Neuronal stem cell (in vitro differentiated cells): ENCODE data around the gene PDZD2.
A peak's percentile ranks its signal among the peaks of the same experiment; 100 is the strongest.

ENCODE experiments used
- DNase-seq: peaks from one replicate; pipeline ENCODE4 v3.0.0-alpha.2; 2013; ENCODE audit warnings: low spot score
- H2AFZ ChIP-seq: one replicate; pipeline ENCODE4 v1.6.1; 2013; ENCODE audit warnings: mild to moderate bottlenecking, low read length, inconsistent platforms
- H2AK5ac ChIP-seq: 2 replicates; pipeline ENCODE4 v1.6.1; 2013; ENCODE audit warnings: low read depth, mild to moderate bottlenecking, inconsistent platforms, low read length, moderate library complexity, mixed read lengths
- H2BK120ac ChIP-seq: 2 replicates; pipeline ENCODE4 v1.6.1; 2013; ENCODE audit warnings: low read depth, mild to moderate bottlenecking, inconsistent platforms, low read length, moderate library complexity, mixed read lengths
- H2BK12ac ChIP-seq: one replicate; pipeline ENCODE4 v1.6.1; 2013; ENCODE audit warnings: low read length, inconsistent platforms
- H2BK15ac ChIP-seq: 2 replicates; pipeline ENCODE4 v1.6.1; 2013; ENCODE audit warnings: mild to moderate bottlenecking, low read length, inconsistent platforms, mixed read lengths
- H2BK5ac ChIP-seq: one replicate; pipeline ENCODE4 v1.6.1; 2013; ENCODE audit warnings: inconsistent platforms, mild to moderate bottlenecking, low read length, moderate library complexity
- H3K14ac ChIP-seq: one replicate; pipeline ENCODE4 v1.6.1; 2013; ENCODE audit warnings: low read length, inconsistent platforms
- H3K18ac ChIP-seq: 2 replicates; pipeline ENCODE4 v1.6.1; 2013; ENCODE audit warnings: low read length, inconsistent platforms
- H3K23ac ChIP-seq: 2 replicates; pipeline ENCODE4 v1.6.1; 2013; ENCODE audit warnings: low read depth, mild to moderate bottlenecking, mixed read lengths, low read length, inconsistent platforms; ENCODE audit not compliant: poor library complexity
- H3K27ac ChIP-seq: replicated peaks from 3 replicates; pipeline ENCODE4 v1.5.1; 2013; ENCODE audit warnings: low read length, inconsistent platforms
- H3K27me3 ChIP-seq, 3 experiments: 2 replicates each; pipeline ENCODE4 v1.6.1; 2013; ENCODE audit warnings: low read length in 3 of 3, mild to moderate bottlenecking in 2 of 3, inconsistent platforms in 1 of 3, low read depth in 1 of 3, mixed read lengths in 1 of 3, moderate library complexity in 1 of 3; ENCODE audit not compliant: control insufficient read depth in 3 of 3, insufficient read depth in 3 of 3
- H3K36me3 ChIP-seq, 2 donors: replicated peaks in 1 of 2; 2 replicates each; pipeline ENCODE4 v1.6.1; 2013; ENCODE audit warnings: low read length in 2 of 2; ENCODE audit not compliant: control insufficient read depth in 2 of 2, insufficient read depth in 2 of 2
- H3K4ac ChIP-seq: 2 replicates; pipeline ENCODE4 v1.6.1; 2013; ENCODE audit warnings: inconsistent platforms, mild to moderate bottlenecking, low read length, moderate library complexity
- H3K4me1 ChIP-seq, 2 donors: 1 replicate in 1 of 2; 2 replicates in 1 of 2; pipeline ENCODE4 v1.6.1; 2013; ENCODE audit warnings: low read length in 2 of 2, low read depth in 1 of 2; ENCODE audit not compliant: control insufficient read depth in 2 of 2, insufficient read depth in 1 of 2
- H3K4me2 ChIP-seq: one replicate; pipeline ENCODE4 v1.6.1; 2013; ENCODE audit warnings: mild to moderate bottlenecking, low read length, inconsistent platforms; ENCODE audit not compliant: insufficient read depth, poor library complexity, severe bottlenecking
- H3K4me3 ChIP-seq, 2 donors: 2 replicates each; pipeline ENCODE4 v1.5.1; 2013; ENCODE audit warnings: low read length in 2 of 2, mild to moderate bottlenecking in 2 of 2, inconsistent platforms in 1 of 2, moderate library complexity in 1 of 2
- H3K79me1 ChIP-seq: one replicate; pipeline ENCODE4 v1.6.1; 2013; ENCODE audit warnings: low read depth, mild to moderate bottlenecking, inconsistent platforms, low read length, moderate library complexity
- H3K9ac ChIP-seq: one replicate; pipeline ENCODE4 v1.6.1; 2013; ENCODE audit warnings: mild to moderate bottlenecking, low read depth, low read length, inconsistent platforms; ENCODE audit not compliant: poor library complexity
- H3K9me3 ChIP-seq, 2 donors: replicated peaks in 1 of 2; 2 replicates each; pipeline versions ENCODE3 to v1.6.1; 2013; ENCODE audit warnings: low read length in 2 of 2, mild to moderate bottlenecking in 2 of 2, inconsistent platforms in 1 of 2, low read depth in 1 of 2, mixed read lengths in 1 of 2, moderate library complexity in 1 of 2; ENCODE audit not compliant: control insufficient read depth in 2 of 2, insufficient read depth in 1 of 2
- H4K8ac ChIP-seq: one replicate; pipeline ENCODE4 v1.6.1; 2013; ENCODE audit warnings: low read depth, mild to moderate bottlenecking, inconsistent platforms, low read length, moderate library complexity
- H4K91ac ChIP-seq: one replicate; pipeline ENCODE4 v1.6.1; 2013; ENCODE audit warnings: low read length, low read depth, mild to moderate bottlenecking, inconsistent platforms; ENCODE audit not compliant: poor library complexity
- WGBS, 2 donors: extraction: QIAGEN DNeasy Blood & Tissue Kit; methylation state at CpG; one replicate each; pipeline ENCODE4 v1.1.7; 2013; ENCODE audit warnings: missing lambda C conversion rate in 2 of 2, mixed read lengths in 1 of 2; ENCODE audit not compliant: insufficient read length in 2 of 2, insufficient replicate concordance in 1 of 2; ENCODE audit errors: extremely low coverage in 2 of 2; 5-methylcytosine and 5-hydroxymethylcytosine counted together

PDZD2 gene

DNA sequence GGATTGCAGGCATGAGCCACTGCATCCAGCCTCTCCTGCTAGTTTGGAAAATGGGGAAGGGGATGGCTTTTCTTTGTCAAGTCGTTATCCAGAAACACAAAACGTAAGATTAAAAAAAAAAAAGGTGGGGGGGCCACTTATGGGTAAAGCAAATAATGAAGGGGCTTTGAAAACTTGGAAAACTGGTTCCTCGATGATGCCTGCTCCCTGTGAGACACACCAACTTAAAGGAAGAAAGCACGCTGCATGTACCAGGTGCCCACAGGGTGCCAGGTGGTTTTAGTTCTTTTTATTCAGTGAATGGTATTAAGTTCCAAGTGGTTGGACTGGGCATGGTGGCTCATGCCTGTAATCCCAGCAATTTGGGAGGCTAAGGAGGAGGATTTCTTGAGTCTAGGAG, 365.1 kb downstream of the PDZD2 start:
- Histone ChIP-seq H2BK5ac (no peak overlapping the region), H3K4ac (no peak overlapping the region), H3K27ac (no peak overlapping the region), H3K79me1 (no peaks in the 10 kb centered on the region), H3K18ac (no peak overlapping the region), H2BK120ac (no peak overlapping the region), H3K36me3 (no peaks in the 10 kb centered on the region), H3K4me2 (no peak overlapping the region), H2BK12ac (no peak overlapping the region), H2AK5ac (no peak overlapping the region), H3K4me3 (no peak overlapping the region), H3K23ac (no peak overlapping the region), H4K8ac (no peak overlapping the region), H3K14ac (no peak overlapping the region), H3K9ac (no peak overlapping the region), H3K27me3 (no peaks in the 10 kb centered on the region), H3K9me3 (peaks cover 0 to 5% of the 10 kb centered on the region in 2 donors), H4K91ac (no peak overlapping the region), H2AFZ (no peak overlapping the region), H2BK15ac (no peak overlapping the region), H3K4me1 (no peaks in the 10 kb centered on the region)
- no CpG with 5 or more reads among the region's 4 CpGs for WGBS, 2 donors
- no peak for DNase-seq

- peaks cover 0 to 5% of the 10 kb centered on the region in 2 donors for H3K9me3 ChIP-seq
- WGBS, 2 donors, result no CpG with 5 or more reads among the region's 3 CpGs
- no peak overlapping the region for H3K23ac ChIP-seq
- H3K27ac ChIP-seq, result no peak overlapping the region
- no peak overlapping the region for H3K4me3 ChIP-seq
- H3K18ac ChIP-seq, result no peak overlapping the region
- H3K9ac ChIP-seq, result no peak overlapping the region
- H3K79me1 ChIP-seq, result no peaks in the 10 kb centered on the region
- H3K4me1 ChIP-seq, result no peaks in the 10 kb centered on the region
- H3K4ac ChIP-seq, result no peak overlapping the region
- H2BK12ac ChIP-seq, result no peak overlapping the region
- no peaks in the 10 kb centered on the region for H3K36me3 ChIP-seq
- no peak overlapping the region for H2AFZ ChIP-seq
- H2BK15ac ChIP-seq, result no peak overlapping the region
- no peak overlapping the region for H3K14ac ChIP-seq
- H4K8ac ChIP-seq, result no peak overlapping the region
- no peak overlapping the region for H2AK5ac ChIP-seq
- no peak for DNase-seq
- H3K4me2 ChIP-seq, result no peak overlapping the region
- H2BK5ac ChIP-seq, result no peak overlapping the region
- no peak overlapping the region for H4K91ac ChIP-seq
- H3K27me3 ChIP-seq, result no peaks in the 10 kb centered on the region
- no peak overlapping the region for H2BK120ac ChIP-seq
These were observed 365.5 kb downstream of the PDZD2 start for GRCh38 chr5:32004404-32004803.

DNA sequence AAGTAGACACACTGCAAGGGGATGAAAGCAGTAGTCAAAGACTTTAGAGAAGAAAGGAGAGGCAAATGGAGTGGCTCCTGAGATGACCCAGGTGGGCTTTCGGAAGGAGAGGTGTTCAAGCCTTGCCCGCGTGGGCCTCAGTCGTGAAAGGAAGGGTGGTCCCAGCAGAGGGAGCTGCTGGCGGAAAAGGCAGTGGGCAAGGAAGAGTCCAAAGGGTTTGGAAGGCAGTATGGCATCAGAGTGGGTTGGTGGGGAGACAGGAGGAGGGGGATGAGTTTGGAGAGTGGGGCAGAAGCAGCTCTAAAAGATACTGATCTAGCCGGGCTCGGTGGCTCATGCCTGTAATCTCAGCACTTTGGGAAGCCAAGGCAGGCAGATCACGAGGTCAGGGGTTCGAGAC, 369.8 kb downstream of the PDZD2 start:
- Histone ChIP-seq H3K36me3 (no peaks in the 10 kb centered on the region), H3K4me3 (no peak overlapping the region), H3K18ac (no peak overlapping the region), H3K4ac (no peak overlapping the region), H2BK12ac (no peak overlapping the region), H2AK5ac (no peak overlapping the region), H3K79me1 (no peaks in the 10 kb centered on the region), H3K9me3 (no peaks in the 10 kb centered on the region), H3K27me3 (no peaks in the 10 kb centered on the region), H2AFZ (no peak overlapping the region), H3K27ac (no peak overlapping the region), H3K4me1 (peaks cover 2 to 4% of the 10 kb centered on the region in 2 donors), H3K14ac (no peak overlapping the region), H2BK120ac (no peak overlapping the region), H4K8ac (no peak overlapping the region), H2BK15ac (no peak overlapping the region), H3K4me2 (no peak overlapping the region), H4K91ac (no peak overlapping the region), H2BK5ac (no peak overlapping the region), H3K23ac (no peak overlapping the region), H3K9ac (no peak overlapping the region)
- no CpG with 5 or more reads among the region's 9 CpGs for WGBS, 2 donors
- no peak for DNase-seq

GRCh38 chr5:32013658-32014057, 374.7 kb downstream of the PDZD2 start:
- Histone ChIP-seq H3K4me2 (no peak overlapping the region), H3K4me3 (no peak overlapping the region), H2BK12ac (no peak overlapping the region), H2BK120ac (no peak overlapping the region), H3K9me3 (no peaks in the 10 kb centered on the region), H3K23ac (peak overlapping the region; percentile 34), H3K18ac (peak overlapping the region; percentile 16), H2BK5ac (no peak overlapping the region), H2AK5ac (no peak overlapping the region), H2AFZ (peak overlapping the region; percentile 9), H3K4ac (no peak overlapping the region), H3K27me3 (no peaks in the 10 kb centered on the region), H3K79me1 (no peaks in the 10 kb centered on the region), H3K27ac (no peak overlapping the region), H3K9ac (no peak overlapping the region), H4K8ac (no peak overlapping the region), H3K14ac (no peak overlapping the region), H4K91ac (no peak overlapping the region), H3K4me1 (peaks cover 20 to 22% of the 10 kb centered on the region in 2 donors), H2BK15ac (no peak overlapping the region), H3K36me3 (no peaks in the 10 kb centered on the region)
- WGBS, 2 donors, result no CpG with 5 or more reads among the region's 7 CpGs
- no peak for DNase-seq
